Loucy (cell line): ENCODE results near the gene TAF9B.

Source experiments
- H2AFZ ChIP-seq: fragments of 200-600 bp; sonication (generic); 2 replicates; pipeline ENCODE4 v1.6.0; 2016; ENCODE audit warnings: antibody characterized with exemption, mild to moderate bottlenecking, low read length, moderate library complexity
- H3F3A ChIP-seq: fragments of 200-600 bp; 2 replicates; pipeline ENCODE4 v1.6.0; 2016; ENCODE audit warnings: antibody characterized with exemption, low read depth, mild to moderate bottlenecking
- H3K27me3 ChIP-seq: fragments of 200-600 bp; sonication (generic); 2 replicates; pipeline ENCODE4 v1.6.1; 2014; ENCODE audit warnings: low read length, mild to moderate bottlenecking; ENCODE audit not compliant: insufficient read depth, poor library complexity, severe bottlenecking
- H3K36me3 ChIP-seq: fragments of 200-600 bp; sonication (generic); 2 replicates; pipeline ENCODE4 v1.6.1; 2016; ENCODE audit warnings: low read length; ENCODE audit not compliant: insufficient read depth
- H3K4me1 ChIP-seq: fragments of 200-600 bp; sonication (generic); 2 replicates; pipeline ENCODE4 v1.5.1; 2014; ENCODE audit warnings: low read length, mild to moderate bottlenecking; ENCODE audit not compliant: insufficient read depth, poor library complexity, severe bottlenecking
- H3K4me2 ChIP-seq: fragments of 200-600 bp; sonication (generic); 2 replicates; pipeline ENCODE4 v1.6.0; 2014; ENCODE audit warnings: antibody characterized with exemption, low read length, low read depth, mild to moderate bottlenecking; ENCODE audit not compliant: poor library complexity, severe bottlenecking
- H3K4me3 ChIP-seq: fragments of 200-600 bp; sonication (generic); 2 replicates; pipeline ENCODE4 v1.5.1; 2014; ENCODE audit warnings: low read length, mild to moderate bottlenecking, mixed read lengths; ENCODE audit not compliant: poor library complexity, severe bottlenecking
- H3K79me2 ChIP-seq: fragments of 200-600 bp; sonication (generic); 2 replicates; pipeline ENCODE4 v1.6.1; 2014; ENCODE audit warnings: low read length; ENCODE audit not compliant: insufficient read depth
- H3K9ac ChIP-seq: fragments of 200-600 bp; sonication (generic); 2 replicates; pipeline ENCODE4 v1.6.0; 2014; ENCODE audit warnings: mild to moderate bottlenecking, low read depth, low read length, moderate library complexity; ENCODE audit not compliant: poor library complexity, severe bottlenecking
- H3K9me2 ChIP-seq: fragments of 200-600 bp; sonication (generic); replicated peaks from 2 replicates; pipeline ENCODE4 v1.6.1; 2016; ENCODE audit warnings: low read depth, low read length, mixed read lengths
- H3K9me3 ChIP-seq: fragments of 200-600 bp; sonication (generic); 2 replicates; pipeline ENCODE4 v1.6.1; 2014; ENCODE audit warnings: mild to moderate bottlenecking, antibody characterized with exemption, low read length, low read depth; ENCODE audit not compliant: insufficient read depth
- H4K20me1 ChIP-seq: fragments of 200-600 bp; sonication (generic); 2 replicates; pipeline ENCODE4 v1.6.0; 2014; ENCODE audit warnings: antibody characterized with exemption, low read length, mild to moderate bottlenecking; ENCODE audit not compliant: insufficient read depth, poor library complexity, severe bottlenecking
- EZH2phosphoT487 ChIP-seq: fragments of 200-600 bp; IDR thresholded peaks from 2 replicates; pipeline ENCODE4 v1.6.1; 2018; ENCODE audit warnings: antibody characterized with exemption, mild to moderate bottlenecking, moderate library complexity, borderline replicate concordance
- TF ChIP-seq, protein P1 (sequence below): fragments of 200-600 bp; sonication (generic); conservative IDR thresholded peaks from 2 replicates; pipeline ENCODE4 v1.5.1; 2014; ENCODE audit warnings: mild to moderate bottlenecking, antibody characterized with exemption, low read length

TAF9B gene

DNA sequence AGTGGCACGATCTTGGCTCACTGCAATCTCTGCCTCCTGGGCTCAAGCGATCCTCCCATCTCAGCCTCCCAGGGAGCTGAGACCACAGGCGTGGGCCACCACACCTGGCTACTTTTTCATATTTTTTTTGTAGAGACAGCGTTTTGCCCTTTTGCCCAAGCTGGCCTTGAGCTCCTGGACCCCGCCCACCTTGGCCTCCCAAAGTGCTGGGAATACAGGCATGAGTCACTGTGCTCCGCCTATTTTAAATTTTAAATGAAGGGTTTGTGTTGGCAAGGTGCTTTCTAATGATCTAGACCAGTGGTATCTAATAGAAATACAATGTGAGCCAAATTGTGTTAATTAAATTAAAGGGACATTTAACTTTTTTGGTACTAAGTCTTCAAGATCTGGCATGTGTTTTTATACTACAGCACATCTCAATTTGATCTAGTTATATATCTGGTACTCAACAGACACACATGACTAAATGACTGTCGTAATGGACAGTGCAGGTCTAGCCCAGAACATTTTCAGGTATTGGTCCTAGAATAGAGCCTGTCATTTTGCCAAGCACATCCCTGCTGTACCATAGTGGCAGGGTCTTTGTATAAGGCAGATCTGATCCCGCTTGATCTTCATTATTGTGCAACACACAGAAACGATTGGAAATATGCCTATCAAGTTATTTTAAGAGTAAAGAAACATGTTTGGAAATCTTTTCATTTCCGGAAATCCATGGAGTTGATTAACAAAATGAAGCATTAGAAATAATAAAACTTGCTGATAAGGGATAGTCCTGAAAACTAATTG lies 28.1 kb downstream of the TAF9B start:
- peaks cover 99% of the 10 kb centered on the region for H4K20me1 ChIP-seq
- H3K36me3 ChIP-seq: peaks cover 82% of the 10 kb centered on the region; the same call in 1 of the 2 replicates
- H3K4me2 ChIP-seq: peak overlapping the region; percentile 99
- TF ChIP-seq, protein P1, sequence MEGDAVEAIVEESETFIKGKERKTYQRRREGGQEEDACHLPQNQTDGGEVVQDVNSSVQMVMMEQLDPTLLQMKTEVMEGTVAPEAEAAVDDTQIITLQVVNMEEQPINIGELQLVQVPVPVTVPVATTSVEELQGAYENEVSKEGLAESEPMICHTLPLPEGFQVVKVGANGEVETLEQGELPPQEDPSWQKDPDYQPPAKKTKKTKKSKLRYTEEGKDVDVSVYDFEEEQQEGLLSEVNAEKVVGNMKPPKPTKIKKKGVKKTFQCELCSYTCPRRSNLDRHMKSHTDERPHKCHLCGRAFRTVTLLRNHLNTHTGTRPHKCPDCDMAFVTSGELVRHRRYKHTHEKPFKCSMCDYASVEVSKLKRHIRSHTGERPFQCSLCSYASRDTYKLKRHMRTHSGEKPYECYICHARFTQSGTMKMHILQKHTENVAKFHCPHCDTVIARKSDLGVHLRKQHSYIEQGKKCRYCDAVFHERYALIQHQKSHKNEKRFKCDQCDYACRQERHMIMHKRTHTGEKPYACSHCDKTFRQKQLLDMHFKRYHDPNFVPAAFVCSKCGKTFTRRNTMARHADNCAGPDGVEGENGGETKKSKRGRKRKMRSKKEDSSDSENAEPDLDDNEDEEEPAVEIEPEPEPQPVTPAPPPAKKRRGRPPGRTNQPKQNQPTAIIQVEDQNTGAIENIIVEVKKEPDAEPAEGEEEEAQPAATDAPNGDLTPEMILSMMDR: no peak
- TF ChIP-seq EZH2phosphoT487: no peak
- H3K4me1 ChIP-seq: peaks cover 15% of the 10 kb centered on the region
- H3K4me3 ChIP-seq: peak overlapping the region; percentile 62
- peaks cover 99% of the 10 kb centered on the region for H3K79me2 ChIP-seq
- H3F3A ChIP-seq: no peaks in the 10 kb centered on the region
- no peaks in the 10 kb centered on the region for H3K9me2 ChIP-seq
- no peak overlapping the region for H3K9ac ChIP-seq
- no peaks in the 10 kb centered on the region for H3K27me3 ChIP-seq
- no peaks in the 10 kb centered on the region for H3K9me3 ChIP-seq
- no peak overlapping the region for H2AFZ ChIP-seq

DNA sequence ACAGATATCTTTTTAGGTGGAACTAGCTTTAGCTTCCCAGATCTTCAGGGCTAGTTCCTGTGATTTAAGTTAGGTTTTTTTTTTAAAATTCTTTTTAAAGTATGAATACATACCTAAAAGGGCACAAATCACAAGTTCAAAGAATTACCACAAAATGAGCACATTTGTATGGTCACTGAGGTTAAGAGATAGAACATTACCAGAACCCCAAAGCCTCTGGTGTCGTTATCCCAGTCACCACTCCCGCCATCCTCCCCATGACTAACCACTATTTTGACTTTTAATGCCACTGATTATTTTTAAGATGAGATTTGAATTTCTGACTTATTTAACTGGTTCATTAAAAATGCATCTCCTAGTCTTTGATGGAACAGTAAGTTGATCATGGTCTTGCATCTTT lies 30.0 kb downstream of the TAF9B start:
- Histone ChIP-seq H3K9ac (peak overlapping the region; percentile 100), H3K27me3 (peaks cover 2% of the 10 kb centered on the region), H4K20me1 (peaks cover 99% of the 10 kb centered on the region), H2AFZ (no peak overlapping the region), H3K79me2 (peaks cover 99% of the 10 kb centered on the region), H3K4me3 (peak overlapping the region; percentile 100), H3F3A (no peaks in the 10 kb centered on the region), H3K36me3 (peaks cover 74% of the 10 kb centered on the region), H3K4me1 (peaks cover 21% of the 10 kb centered on the region), H3K9me3 (no peaks in the 10 kb centered on the region), H3K4me2 (peak overlapping the region; percentile 99), H3K9me2 (no peaks in the 10 kb centered on the region)
- TF ChIP-seq EZH2phosphoT487: no peak
- TF ChIP-seq, protein P1: no peak

DNA sequence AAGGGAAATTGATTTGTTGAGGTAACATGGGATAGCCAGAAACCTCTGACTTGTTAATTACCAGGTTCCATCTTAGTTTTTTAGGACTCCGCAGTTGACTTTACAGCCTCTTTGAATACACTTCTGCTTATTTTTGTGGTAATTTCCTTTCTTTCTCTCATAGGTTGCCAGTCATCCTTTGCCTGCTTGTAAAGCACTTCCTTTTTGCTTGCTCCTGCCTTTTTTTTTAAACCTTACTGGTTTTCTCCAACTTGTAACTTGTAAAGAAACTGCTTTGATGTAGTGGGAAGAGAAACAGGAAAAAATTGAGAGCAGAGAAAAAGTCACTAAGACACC lies 32.8 kb downstream of the TAF9B start:
- H3F3A ChIP-seq: no peaks in the 10 kb centered on the region
- H3K9me2 ChIP-seq: no peaks in the 10 kb centered on the region
- H4K20me1 ChIP-seq: peaks cover 74% of the 10 kb centered on the region
- H3K79me2 ChIP-seq: peaks cover 82% of the 10 kb centered on the region
- TF ChIP-seq, protein P1: no peak
- no peak for TF ChIP-seq EZH2phosphoT487
- peaks cover 49% of the 10 kb centered on the region for H3K36me3 ChIP-seq
- peak overlapping the region; percentile 99 for H3K4me2 ChIP-seq
- peaks cover 5% of the 10 kb centered on the region for H3K27me3 ChIP-seq
- H3K9me3 ChIP-seq: no peaks in the 10 kb centered on the region
- H3K4me3 ChIP-seq: peak overlapping the region; percentile 100
- peak overlapping the region; percentile 100 for H3K9ac ChIP-seq
- peaks cover 29% of the 10 kb centered on the region for H3K4me1 ChIP-seq
- H2AFZ ChIP-seq: no peak overlapping the region
